ENCODE data around the gene ZDHHC12.

DNA sequence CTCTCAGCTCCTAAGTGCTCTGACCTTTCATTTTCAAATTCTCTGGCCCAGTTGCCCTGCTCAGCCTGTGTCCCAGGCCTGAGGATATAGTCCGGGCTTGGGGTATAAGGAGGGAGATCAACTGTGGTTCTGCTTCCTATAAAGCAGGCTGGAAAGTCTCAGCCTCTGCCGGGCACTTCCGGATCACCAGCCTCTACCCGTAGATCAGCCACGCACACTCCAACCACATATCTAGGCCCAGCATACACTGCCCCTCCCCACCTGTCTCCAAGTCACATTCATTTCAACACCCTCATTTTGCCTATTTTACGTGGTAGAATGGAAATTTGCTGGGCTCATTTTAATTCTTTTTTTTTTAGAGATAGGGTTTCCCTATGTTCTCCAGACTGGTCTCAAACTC lies 44.7 kb upstream of the ZDHHC12 start:
- TF ChIP-seq, protein P1, sequence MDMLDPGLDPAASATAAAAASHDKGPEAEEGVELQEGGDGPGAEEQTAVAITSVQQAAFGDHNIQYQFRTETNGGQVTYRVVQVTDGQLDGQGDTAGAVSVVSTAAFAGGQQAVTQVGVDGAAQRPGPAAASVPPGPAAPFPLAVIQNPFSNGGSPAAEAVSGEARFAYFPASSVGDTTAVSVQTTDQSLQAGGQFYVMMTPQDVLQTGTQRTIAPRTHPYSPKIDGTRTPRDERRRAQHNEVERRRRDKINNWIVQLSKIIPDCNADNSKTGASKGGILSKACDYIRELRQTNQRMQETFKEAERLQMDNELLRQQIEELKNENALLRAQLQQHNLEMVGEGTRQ (IDR thresholded peaks at IDR 0.05): no peak
- TF ChIP-seq NR3C1 (IDR thresholded peaks at IDR 0.05) (no peak), PBX3 (IDR thresholded peaks at IDR 0.05) (no peak), KDM1A (IDR thresholded peaks at IDR 0.05; ENCODE audit: low read depth) (no peak), POLR2AphosphoS2 (conservative IDR thresholded peaks at IDR 0.05; ENCODE audit: low read length) (no peak), JUNB (IDR thresholded peaks at IDR 0.05) (no peak), JUN (IDR thresholded peaks at IDR 0.05) (no peak), CHD4 (IDR thresholded peaks at IDR 0.05; ENCODE audit: borderline replicate concordance) (no peak), HDAC2 (IDR thresholded peaks at IDR 0.05) (no peak), MAFK (IDR thresholded peaks at IDR 0.05; ENCODE audit: partially characterized antibody) (no peak), CEBPB (IDR thresholded peaks at IDR 0.05) (no peak), SREBF2 (IDR thresholded peaks at IDR 0.05) (no peak), EHMT2 (IDR thresholded peaks at IDR 0.05; ENCODE audit: low read depth) (no peak)
- TF ChIP-seq, protein P2, sequence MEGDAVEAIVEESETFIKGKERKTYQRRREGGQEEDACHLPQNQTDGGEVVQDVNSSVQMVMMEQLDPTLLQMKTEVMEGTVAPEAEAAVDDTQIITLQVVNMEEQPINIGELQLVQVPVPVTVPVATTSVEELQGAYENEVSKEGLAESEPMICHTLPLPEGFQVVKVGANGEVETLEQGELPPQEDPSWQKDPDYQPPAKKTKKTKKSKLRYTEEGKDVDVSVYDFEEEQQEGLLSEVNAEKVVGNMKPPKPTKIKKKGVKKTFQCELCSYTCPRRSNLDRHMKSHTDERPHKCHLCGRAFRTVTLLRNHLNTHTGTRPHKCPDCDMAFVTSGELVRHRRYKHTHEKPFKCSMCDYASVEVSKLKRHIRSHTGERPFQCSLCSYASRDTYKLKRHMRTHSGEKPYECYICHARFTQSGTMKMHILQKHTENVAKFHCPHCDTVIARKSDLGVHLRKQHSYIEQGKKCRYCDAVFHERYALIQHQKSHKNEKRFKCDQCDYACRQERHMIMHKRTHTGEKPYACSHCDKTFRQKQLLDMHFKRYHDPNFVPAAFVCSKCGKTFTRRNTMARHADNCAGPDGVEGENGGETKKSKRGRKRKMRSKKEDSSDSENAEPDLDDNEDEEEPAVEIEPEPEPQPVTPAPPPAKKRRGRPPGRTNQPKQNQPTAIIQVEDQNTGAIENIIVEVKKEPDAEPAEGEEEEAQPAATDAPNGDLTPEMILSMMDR (IDR thresholded peaks at IDR 0.05): no peak
